Activated CD4-positive, CD25-positive, alpha-beta regulatory T cell treated with anti-CD3 and anti-CD28 coated beads, Interleukin-2, amount 50 U/mL, for 72 hours (primary cell): ENCODE results near the gene MACROD2.
A peak's percentile ranks its signal among the peaks of the same experiment; 100 is the strongest.
"Not testable (repeated sequence)": the region's sequence is repeated elsewhere in the genome, so short reads cannot be mapped to it uniquely, and the experiment has no call there.

Experiments used
- DNase-seq: peaks from one replicate; pipeline ENCODE4 v3.0.0; 2021

MACROD2 gene

GRCh38 chr20:13995086-13995665 lies at the start of gene MACROD2:
MACROD2 (plus strand) TSS chr20:13995516.
- DNase-seq, result peak; percentile 32

- no peak for DNase-seq
Observed at GRCh38 chr20:13947719-13948118, 47.6 kb upstream of the MACROD2 start.

GRCh38 chr20:13953227-13953626 lies 42.1 kb upstream of the MACROD2 start:
- no peak for DNase-seq

GRCh38 chr20:13960119-13960518 lies 35.2 kb upstream of the MACROD2 start:
- no peak for DNase-seq

GRCh38 chr20:13960525-13960924 lies 34.8 kb upstream of the MACROD2 start:
- no peak for DNase-seq

- DNase-seq, result no peak
Observed at GRCh38 chr20:13984211-13984610, 11.1 kb upstream of the MACROD2 start.

GRCh38 chr20:13990465-13990864 lies 4.9 kb upstream of the MACROD2 start, which contains the start of gene SEL1L2:
SEL1L2 (minus strand) TSS chr20:13990614; CDS start chr20:13990534, 80 bp downstream.
- DNase-seq, result no peak

- no peak for DNase-seq
Observed at GRCh38 chr20:13991311-13991710, 4.0 kb upstream of the MACROD2 start.

GRCh38 chr20:13991955-13992354 lies 3.4 kb upstream of the MACROD2 start:
- not testable (repeated sequence) for DNase-seq

GRCh38 chr20:13995841-13996240 lies 525 bp downstream of the MACROD2 start:
- DNase-seq, result no peak

GRCh38 chr20:13996265-13996664 lies 949 bp downstream of the MACROD2 start:
- DNase-seq, result no peak

GRCh38 chr20:14000917-14001316 lies 5.6 kb downstream of the MACROD2 start:
- DNase-seq, result no peak

GRCh38 chr20:14005996-14006395 lies 10.7 kb downstream of the MACROD2 start:
- no peak for DNase-seq

- DNase-seq, result no peak
Observed at GRCh38 chr20:14009208-14009607, 13.9 kb downstream of the MACROD2 start.

- no peak for DNase-seq
Observed at GRCh38 chr20:14012671-14013070, 17.4 kb downstream of the MACROD2 start.

- DNase-seq, result no peak
Observed at GRCh38 chr20:14030991-14031390, 35.7 kb downstream of the MACROD2 start.

- DNase-seq, result no peak
Observed at GRCh38 chr20:14033310-14033709, 38.0 kb downstream of the MACROD2 start.

- DNase-seq, result no peak
Observed at GRCh38 chr20:14036567-14036966, 41.3 kb downstream of the MACROD2 start.

GRCh38 chr20:14044712-14045276 lies 49.5 kb downstream of the MACROD2 start:
- not testable (repeated sequence) for DNase-seq

GRCh38 chr20:14046534-14046933 lies 51.2 kb downstream of the MACROD2 start:
- no peak for DNase-seq

- no peak for DNase-seq
Observed at GRCh38 chr20:14049111-14049510, 53.8 kb downstream of the MACROD2 start.

- no peak for DNase-seq
Observed at GRCh38 chr20:14051454-14051853, 56.1 kb downstream of the MACROD2 start.

- no peak for DNase-seq
Observed at GRCh38 chr20:14055127-14055742, 59.9 kb downstream of the MACROD2 start.

GRCh38 chr20:14062171-14062570 lies 66.9 kb downstream of the MACROD2 start:
- DNase-seq, result no peak

- no peak for DNase-seq
Observed at GRCh38 chr20:14062786-14063185, 67.5 kb downstream of the MACROD2 start.
